Sigmoid colon (tissue), 7 donors: ENCODE measurements around the gene ZNF439. TPM values are rescaled to one million over a fixed set of nuclear protein-coding genes. Genes with fewer than 3 reads are reported as not detected.
"Not testable (repeated sequence)": the region's sequence is repeated elsewhere in the genome, so short reads cannot be mapped to it uniquely, and the experiment has no call there.

Experiments used
- DNase-seq: peaks from one replicate; pipeline ENCODE4 v3.0.0-alpha.2; 2019
- H3K27ac ChIP-seq, 4 donors: fragments of 200-600 bp; sonication (generic); one replicate each; pipeline ENCODE4 v1.5.1; 2016 to 2019; ENCODE audit warnings: mild to moderate bottlenecking in 1 of 4
- H3K27me3 ChIP-seq, 3 donors: fragments of 200-600 bp; sonication (generic); one replicate each; pipeline ENCODE4 v1.5.1; 2019; ENCODE audit warnings: mild to moderate bottlenecking in 1 of 3
- H3K36me3 ChIP-seq, 4 donors: fragments of 200-600 bp; sonication (generic); one replicate each; pipeline ENCODE4 v1.5.1; 2016 to 2019
- H3K4me1 ChIP-seq, 4 donors: fragments of 200-600 bp; sonication (generic); one replicate each; pipeline ENCODE4 v1.5.1; 2017 to 2019
- H3K4me3 ChIP-seq, 4 donors: fragments of 200-600 bp; sonication (generic); one replicate each; pipeline ENCODE4 v1.5.1; 2017 to 2019; ENCODE audit warnings: mild to moderate bottlenecking in 2 of 4, moderate library complexity in 1 of 4
- H3K9me3 ChIP-seq, 4 donors: fragments of 200-600 bp in 3 of 4; sonication (generic) in 3 of 4; one replicate each; pipeline versions ENCODE4 v1.5.1 to v1.6.1; 2013 to 2019
- CTCF ChIP-seq, 4 experiments: fragments of 450-650 bp in 3 of 4; fragments of 200-600 bp in 1 of 4; IDR thresholded peaks; one replicate each; pipeline ENCODE4 v1.5.1; 2016 to 2019; ENCODE audit warnings: antibody characterized with exemption in 4 of 4, mild to moderate bottlenecking in 3 of 4, moderate library complexity in 2 of 4
- EP300 ChIP-seq, 4 donors: sonication (generic); formaldehyde crosslinking; IDR thresholded peaks; one replicate each; pipeline ENCODE4 v1.6.1; 2017; ENCODE audit warnings: antibody characterized with exemption in 4 of 4
- POLR2A ChIP-seq, 2 donors: fragments of 450-650 bp; IDR thresholded peaks; one replicate each; pipeline ENCODE4 v1.6.1; 2016; ENCODE audit warnings: antibody characterized with exemption in 2 of 2, mild to moderate bottlenecking in 2 of 2, moderate library complexity in 2 of 2
- POLR2AphosphoS5 ChIP-seq, 4 donors: sonication (generic); formaldehyde crosslinking; IDR thresholded peaks; one replicate each; pipeline ENCODE4 v1.6.1; 2017; ENCODE audit warnings: antibody characterized with exemption in 4 of 4
- WGBS, 2 donors: extraction: QIAGEN DNeasy Blood & Tissue Kit; methylation state at CpG; one replicate each; pipeline ENCODE4 v1.1.7; 2013; 5-methylcytosine and 5-hydroxymethylcytosine counted together
- intact Hi-C: fragments of 100-400 bp; cut with DNase I; formaldehyde crosslinking; loops from one replicate; pipeline ENCODE4 v1.15.1; 2023
- polyA plus RNA-seq, 3 donors: library from polyadenylated mRNA; stranded (reverse); fragments of 200-250 nt; gene quantifications; one replicate each; pipeline ENCODE4 v1.2.3, GENCODE V29; 2013
- total RNA-seq, 4 donors: library from RNA; depleted of rRNA; stranded (reverse); fragments of >200 nt; gene quantifications; one replicate each; pipeline ENCODE4 v1.1.0, GENCODE V29; 2016
- donor health status: healthy with polysubstance abuse.
- donor health status: Bipolar disorder and iron deficiency.
- donor health status: healthy.

ZNF439 gene
- total and polyA plus RNA-seq, 7 donors, result 2.4 to 8.6 (median 5.4) TPM

- TF ChIP-seq POLR2A (IDR thresholded peaks at IDR 0.05), result no peak
- TF ChIP-seq CTCF (IDR thresholded peaks at IDR 0.05), result no peak
- no peak for TF ChIP-seq EP300 (IDR thresholded peaks at IDR 0.05)
- no peak for TF ChIP-seq POLR2AphosphoS5 (IDR thresholded peaks at IDR 0.05)
- Histone ChIP-seq H3K36me3 (peaks cover 16 to 36% (median 22%) of the 10 kb centered on the region in 4 donors), H3K27ac (no peak overlapping the region), H3K9me3 (peaks cover 10 to 47% (median 26%) of the 10 kb centered on the region in 4 donors), H3K4me1 (no peaks in the 10 kb centered on the region), H3K27me3 (no peaks in the 10 kb centered on the region), H3K4me3 (no peak overlapping the region)
- DNase-seq, result no peak
- 97 to 98% methylated on average over 8 of the region's 8 CpGs for WGBS, 2 donors
- intact Hi-C loops, result no loop called here
These were observed 19.7 kb downstream of the ZNF439 start for GRCh38 chr19:11868188-11868587.

GRCh38 chr19:11872624-11873023 lies 24.1 kb downstream of the ZNF439 start:
- Histone ChIP-seq H3K9me3 (peaks cover 10 to 25% (median 17%) of the 10 kb centered on the region in 4 donors), H3K36me3 (peaks cover 8 to 17% (median 13%) of the 10 kb centered on the region in 4 donors), H3K27ac (no peak overlapping the region), H3K4me3 (no peak overlapping the region), H3K27me3 (no peaks in the 10 kb centered on the region), H3K4me1 (no peaks in the 10 kb centered on the region)
- TF ChIP-seq EP300 (IDR thresholded peaks at IDR 0.05), result no peak
- TF ChIP-seq CTCF (IDR thresholded peaks at IDR 0.05), result no peak
- no peak for TF ChIP-seq POLR2A (IDR thresholded peaks at IDR 0.05)
- TF ChIP-seq POLR2AphosphoS5 (IDR thresholded peaks at IDR 0.05), result no peak
- no peak for DNase-seq
- 95% methylated on average over 9 of the region's 9 CpGs for WGBS, 2 donors
- intact Hi-C loops, result no loop called here

- Histone ChIP-seq H3K4me1 (no peaks in the 10 kb centered on the region), H3K9me3 (peaks cover 3 to 18% (median 6%) of the 10 kb centered on the region in 4 donors), H3K36me3 (peaks cover 0 to 6% (median 2%) of the 10 kb centered on the region in 4 donors), H3K4me3 (no peak overlapping the region), H3K27ac (no peak overlapping the region), H3K27me3 (no peaks in the 10 kb centered on the region)
- WGBS, 2 donors, result 73 to 89% methylated on average over 1 of the region's 1 CpG
- DNase-seq, result no peak
- no peak for TF ChIP-seq POLR2AphosphoS5 (IDR thresholded peaks at IDR 0.05)
- no peak for TF ChIP-seq POLR2A (IDR thresholded peaks at IDR 0.05)
- intact Hi-C loops, result no loop called here
These were observed 25.2 kb downstream of the ZNF439 start for GRCh38 chr19:11873762-11874161.

- peak in 1 of 4 experiments; percentile 19 for TF ChIP-seq CTCF (IDR thresholded peaks at IDR 0.05)
- not testable (repeated sequence) for H3K4me3 ChIP-seq, DNase-seq, H3K36me3 ChIP-seq, H3K27me3 ChIP-seq, H3K9me3 ChIP-seq, H3K27ac ChIP-seq, H3K4me1 ChIP-seq
- intact Hi-C loops, result loop anchor here (2.0 to 5.0 kb wide), 4 partner anchors 43 to 261 kb away; partner anchors contain the start of genes ZNF20 and ZNF491
- WGBS, 2 donors, result 83% methylated on average over 16 of the region's 16 CpGs
These were observed 31.3 kb downstream of the ZNF439 start for GRCh38 chr19:11879687-11880266.

GRCh38 chr19:11880598-11880997 lies 32.1 kb downstream of the ZNF439 start:
- peaks cover 0 to 6% (median 3%) of the 10 kb centered on the region in 4 donors for H3K4me1 ChIP-seq
- intact Hi-C loops, result loop anchor here (2.0 to 5.0 kb wide), 4 partner anchors 42 to 260 kb away; partner anchors contain the start of genes ZNF20 and ZNF491
- 92 to 93% methylated on average over 12 of the region's 12 CpGs for WGBS, 2 donors

More at GRCh38 chr19:11880598-11880997, 32.1 kb downstream of the ZNF439 start:
- H3K4me3 ChIP-seq, result no peak overlapping the region
- TF ChIP-seq POLR2AphosphoS5 (IDR thresholded peaks at IDR 0.05) (no peak), POLR2A (IDR thresholded peaks at IDR 0.05) (no peak), EP300 (IDR thresholded peaks at IDR 0.05) (no peak), CTCF (IDR thresholded peaks at IDR 0.05) (no peak)
- H3K9me3 ChIP-seq, result no peaks in the 10 kb centered on the region
- H3K27ac ChIP-seq, result no peak overlapping the region
- no peak for DNase-seq
- no peaks in the 10 kb centered on the region for H3K36me3 ChIP-seq
- no peaks in the 10 kb centered on the region for H3K27me3 ChIP-seq
